HG03066 (cell line): ENCODE measurements around the gene SRP68.

ENCODE experiments used
- ATAC-seq: cut with Tn5 transposase; IDR thresholded peaks from one replicate; pipeline ENCODE4 v1.9.1; 2021; ENCODE audit warnings: low read depth; ENCODE audit not compliant: unreplicated experiment

The SRP68 gene

DNA sequence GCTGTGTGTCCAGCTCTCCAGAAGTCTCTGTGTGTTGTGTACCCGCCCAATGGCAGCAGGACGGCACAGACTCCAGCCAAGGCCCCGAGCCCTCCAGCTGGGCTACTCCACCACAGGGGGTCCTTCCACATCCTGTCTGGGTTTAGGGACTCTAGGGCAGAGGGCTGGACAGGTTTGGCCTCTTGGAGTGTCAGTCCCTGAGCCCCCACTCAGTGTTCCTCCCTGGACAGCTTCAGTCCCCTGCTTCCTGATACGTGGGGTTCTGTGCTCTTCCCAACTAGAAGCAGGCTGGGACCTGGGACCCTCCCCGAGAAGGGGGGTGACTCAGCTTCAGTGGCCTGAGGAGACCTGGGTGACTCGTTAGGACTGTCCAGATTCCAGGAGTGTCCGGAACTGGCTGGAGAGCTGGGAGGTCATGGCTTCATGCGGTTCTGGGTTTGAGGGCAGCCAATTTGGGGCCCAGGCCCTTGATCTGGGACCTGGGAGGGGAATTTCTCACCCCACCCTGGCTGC lies 67.5 kb downstream of the SRP68 start:
- ATAC-seq: no peak

DNA sequence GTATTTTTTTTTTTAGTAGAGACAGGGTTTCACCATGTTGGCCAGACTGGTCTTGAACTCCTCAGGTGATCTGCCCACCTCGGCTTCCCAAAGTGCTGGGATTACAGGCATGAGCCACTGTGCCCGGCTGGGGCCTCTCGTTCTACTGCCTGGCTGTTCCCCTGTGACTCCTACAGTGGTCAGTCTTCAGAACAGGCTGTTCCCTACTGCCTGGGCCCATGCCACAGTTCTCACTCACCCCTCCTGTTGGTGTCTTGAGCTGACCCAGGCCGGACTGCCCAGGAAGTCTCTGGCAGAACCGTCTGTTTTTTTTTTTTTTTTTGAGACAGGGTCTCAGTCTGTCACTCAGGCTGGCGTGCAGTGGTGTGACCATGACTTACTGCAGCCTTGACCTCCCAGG lies 68.4 kb downstream of the SRP68 start:
- ATAC-seq: no peak

- ATAC-seq: no peak
Measured at GRCh38 chr17:76002100-76002499, 70.2 kb downstream of the SRP68 start.

- no peak for ATAC-seq
Measured at GRCh38 chr17:76000755-76001521, 71.4 kb downstream of the SRP68 start, which contains the start of gene CDK3. Gene CDK3 (plus strand): TSS chr17:76000855. CDS start chr17:76001426, 571 bp downstream.

DNA sequence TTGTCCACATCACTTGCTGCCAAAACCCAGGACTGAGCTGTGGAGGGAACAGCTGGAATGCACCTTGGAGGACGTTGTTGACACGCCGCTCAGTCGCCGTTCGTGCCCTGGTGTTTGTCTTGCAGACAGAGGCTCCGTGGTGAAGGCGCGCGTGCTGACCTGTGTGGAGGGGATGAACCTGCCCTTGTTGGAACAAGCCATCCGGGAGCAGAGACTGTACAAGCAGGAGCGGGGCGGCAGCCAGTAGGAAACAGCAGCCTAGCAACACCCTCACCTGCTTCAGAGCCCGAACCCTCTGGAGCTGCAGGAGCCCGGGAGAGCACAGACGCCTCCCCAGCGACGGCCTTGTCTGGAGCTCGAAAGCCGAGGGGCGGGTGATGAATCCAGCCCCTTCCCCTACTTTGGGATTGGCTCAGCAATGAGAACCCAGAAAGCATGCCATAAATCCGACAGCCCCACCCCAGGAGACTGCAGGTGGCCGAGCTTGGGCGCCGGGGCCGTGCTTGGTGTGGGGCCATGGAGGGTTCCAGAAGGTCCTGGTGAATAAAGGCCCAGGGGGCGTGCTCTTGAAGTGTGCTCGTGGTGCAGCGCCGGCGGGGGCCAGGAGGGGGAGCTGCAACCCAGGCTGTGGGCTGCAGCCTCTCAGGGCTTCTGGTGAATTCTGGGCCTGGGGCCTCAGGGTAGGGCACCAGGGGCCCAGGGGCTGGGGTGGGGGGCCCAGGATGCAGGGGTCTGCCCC lies 72.1 kb downstream of the SRP68 start:
- no peak for ATAC-seq

DNA sequence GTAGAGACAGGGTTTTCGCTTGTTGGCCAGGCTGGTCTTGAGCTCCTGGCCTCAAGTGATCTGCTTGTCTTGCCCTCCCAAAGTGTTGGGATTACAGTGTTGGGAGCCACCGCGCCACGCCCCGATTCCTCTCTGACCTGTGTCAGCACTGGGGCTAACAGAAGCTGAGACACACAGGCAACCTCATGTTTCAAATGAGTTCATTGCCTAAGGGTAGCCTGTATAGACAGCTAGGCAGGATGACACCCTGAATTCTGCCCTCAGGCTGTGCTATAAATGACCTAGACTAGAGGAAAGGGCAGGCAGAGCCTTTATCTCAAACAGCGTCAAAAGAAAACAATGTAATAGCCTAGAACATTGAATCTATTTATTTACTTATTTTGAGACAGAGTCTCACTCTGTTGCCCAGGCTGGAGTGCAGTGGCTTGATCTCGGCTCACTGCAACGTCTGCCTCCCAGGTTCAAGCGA lies 74.0 kb downstream of the SRP68 start:
- no peak for ATAC-seq

DNA sequence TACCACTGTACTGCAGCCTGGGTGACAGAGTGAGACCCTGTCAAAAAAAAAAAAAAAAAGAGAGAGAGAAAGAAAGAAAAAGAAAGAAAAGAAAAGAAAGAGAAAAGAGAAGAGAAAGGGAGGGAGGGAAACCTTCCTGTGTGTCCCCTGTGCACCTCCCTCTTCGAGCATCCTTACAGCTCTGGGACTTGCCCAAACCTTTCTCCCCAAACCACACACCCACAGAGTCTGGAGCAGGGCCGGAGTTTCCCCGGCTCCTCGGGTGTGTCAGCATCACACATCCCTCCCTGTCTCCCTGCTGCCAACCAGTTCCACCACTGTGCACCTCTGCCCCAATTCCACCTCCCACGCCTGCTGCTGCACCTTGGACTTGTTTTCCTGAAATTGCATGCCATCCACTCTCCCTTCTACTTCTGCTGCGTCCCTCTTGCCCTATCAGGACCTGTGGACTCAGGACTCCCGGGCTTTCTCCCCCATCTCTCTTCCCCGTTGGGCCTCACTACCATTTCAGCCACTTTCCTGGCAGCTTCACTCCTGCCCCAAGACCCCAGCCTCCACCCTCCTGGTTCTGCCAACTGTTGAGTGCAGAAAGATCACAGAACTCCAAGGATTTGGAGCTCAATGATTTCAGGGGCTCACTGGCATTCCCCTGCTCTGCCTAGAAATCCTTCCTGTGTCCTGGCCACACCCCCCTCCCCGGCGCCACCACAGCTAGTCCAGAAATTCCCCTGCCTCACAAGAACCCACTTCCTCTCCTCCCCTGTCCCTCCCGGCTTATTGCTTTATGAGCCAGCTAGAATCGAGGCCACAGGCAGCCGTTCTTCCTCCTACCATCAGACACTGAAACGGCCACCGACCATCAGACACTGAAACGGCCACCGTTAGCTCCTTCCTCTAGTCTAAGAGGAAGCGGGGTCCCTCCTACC lies 75.4 kb downstream of the SRP68 start:
- no peak for ATAC-seq

DNA sequence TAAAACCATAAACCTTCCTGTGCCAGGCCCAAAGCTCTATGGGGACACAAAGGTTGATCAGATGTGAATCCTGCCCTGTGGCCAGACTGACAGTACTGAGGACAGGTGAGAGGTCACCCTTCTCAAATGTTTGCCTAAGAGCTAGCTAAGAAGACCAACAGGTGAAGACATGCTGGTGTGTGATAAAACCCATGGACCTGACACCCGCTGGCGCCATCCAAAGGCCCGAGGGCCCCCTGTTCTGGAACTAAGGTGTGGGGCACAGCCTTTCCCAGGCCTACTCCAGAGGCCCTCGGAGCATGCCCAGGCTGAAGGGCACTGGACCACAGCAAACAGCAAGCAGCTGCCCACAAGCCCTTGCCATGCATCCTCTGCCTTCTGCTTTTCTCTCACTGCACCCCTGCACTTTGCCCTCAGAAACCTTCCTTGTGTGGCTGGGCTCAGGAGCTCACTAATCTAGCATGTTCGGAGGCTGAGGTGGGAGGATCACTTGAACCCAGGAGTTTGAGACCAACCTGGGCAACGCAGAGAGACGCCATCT lies 76.9 kb downstream of the SRP68 start:
- no peak for ATAC-seq

DNA sequence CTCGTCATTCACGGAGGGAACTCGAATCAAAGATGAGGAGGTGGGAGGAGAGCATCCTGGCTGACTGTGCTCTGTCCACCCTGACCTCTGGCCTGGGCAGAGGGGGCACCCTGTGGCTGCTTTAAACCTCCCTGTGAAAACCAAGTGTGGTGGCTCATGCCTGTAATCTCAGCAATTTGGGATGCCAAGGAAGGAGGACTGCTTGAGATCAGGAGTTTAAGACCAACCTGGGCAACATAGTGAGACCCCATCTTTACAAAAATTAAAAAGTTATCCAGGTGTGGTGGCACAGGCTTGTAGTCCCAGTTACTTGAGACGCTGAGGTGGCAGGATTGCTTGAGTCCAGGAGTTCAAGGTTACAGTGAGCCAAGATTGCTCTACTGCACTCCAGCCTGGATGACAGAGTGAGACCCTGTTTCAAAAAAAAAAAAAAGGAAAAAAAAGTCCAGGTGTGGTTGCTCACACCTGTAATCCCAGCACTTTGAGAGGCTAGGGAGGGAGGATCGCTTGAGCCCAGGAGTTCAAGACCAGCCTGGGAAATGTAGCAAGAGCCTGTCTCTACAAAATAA lies 77.4 kb downstream of the SRP68 start:
- ATAC-seq: no peak

DNA sequence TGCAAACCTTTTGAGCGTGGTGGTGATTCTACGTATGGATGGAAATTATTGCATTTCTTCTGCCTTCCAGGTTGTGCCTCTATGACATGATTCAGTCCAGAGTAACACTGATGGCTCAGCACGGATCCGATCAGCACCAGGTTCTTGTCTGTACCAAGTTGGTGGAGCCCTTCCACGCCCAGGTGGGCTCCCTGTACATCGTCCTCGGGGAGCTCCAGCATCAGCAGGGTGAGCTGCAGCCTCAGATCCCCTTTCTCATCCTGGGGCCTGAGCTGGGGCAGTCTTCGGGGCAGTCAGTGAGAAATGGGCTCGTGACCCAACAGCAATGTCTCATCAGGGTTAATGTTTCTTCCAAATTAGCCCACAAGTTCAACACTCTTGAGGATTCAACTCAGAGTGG lies 80.9 kb downstream of the SRP68 start:
- no peak for ATAC-seq
